Measurements from ENCODE around the gene MKLN1.
A peak's percentile ranks its signal among the peaks of the same experiment; 100 is the strongest.
"Not testable (repeated sequence)": the region's sequence is repeated elsewhere in the genome, so short reads cannot be mapped to it uniquely, and the experiment has no call there.

The MKLN1 gene

GRCh38 chr7:131503639-131504038, 176.0 kb downstream of the MKLN1 start:
- no peak for DNase-seq

GRCh38 chr7:131504157-131504899, 176.7 kb downstream of the MKLN1 start:
- no peak for DNase-seq

- DNase-seq, result not testable (repeated sequence)
Measured at GRCh38 chr7:131505037-131505620, 177.5 kb downstream of the MKLN1 start.

DNA sequence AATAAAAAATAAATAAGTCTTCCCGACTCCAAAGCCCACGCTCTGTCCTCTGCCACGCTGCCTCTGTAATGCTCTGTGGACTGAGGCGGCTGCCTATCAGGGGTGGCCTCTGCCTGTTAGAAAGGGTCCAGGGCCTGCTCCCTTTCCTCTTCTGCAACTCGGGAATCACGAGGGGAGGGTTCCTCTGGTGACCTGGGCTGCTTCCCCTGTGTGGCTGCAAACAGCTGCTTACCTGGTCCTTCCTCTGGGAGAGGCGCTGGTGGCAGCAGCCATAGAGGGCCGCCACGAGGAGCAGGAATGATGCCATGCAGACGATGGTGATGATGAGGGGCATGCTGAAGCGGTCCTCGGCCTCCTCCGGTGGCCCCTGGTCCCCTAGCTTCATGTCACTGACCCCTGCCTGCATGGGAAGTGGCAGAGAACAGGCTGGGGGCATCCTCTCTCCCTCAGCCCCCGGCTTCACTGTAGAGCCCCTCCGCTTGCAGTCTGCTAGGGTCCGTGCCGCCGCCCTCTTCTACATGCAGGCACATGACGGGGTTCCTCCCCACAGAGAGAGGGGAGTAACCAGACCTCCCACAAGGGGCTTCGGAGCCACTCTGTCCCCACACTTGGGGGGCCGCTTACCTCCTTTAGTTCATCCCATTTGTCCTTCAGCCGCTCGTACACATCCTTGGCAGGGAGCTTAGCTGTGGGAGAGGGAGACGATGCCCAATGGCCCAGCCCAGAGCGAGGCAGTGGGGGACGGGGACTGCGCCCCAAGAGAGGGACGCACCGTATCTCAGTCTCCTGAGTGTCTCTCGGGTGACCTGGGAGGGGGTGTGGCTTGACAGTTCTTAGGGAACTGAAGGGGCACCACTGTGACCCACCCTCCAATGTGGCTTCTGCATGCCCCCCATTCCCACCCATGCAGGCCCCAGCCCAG, 178.2 kb downstream of the MKLN1 start:
- no peak for DNase-seq

GRCh38 chr7:131506597-131506996, 178.9 kb downstream of the MKLN1 start:
- no peak for DNase-seq

GRCh38 chr7:131507592-131508331, 180.1 kb downstream of the MKLN1 start:
- DNase-seq, result peak; percentile 14

GRCh38 chr7:131508754-131509486, 181.2 kb downstream of the MKLN1 start:
- no peak for DNase-seq

- no peak for DNase-seq
Measured at GRCh38 chr7:131509781-131510180, 182.1 kb downstream of the MKLN1 start.

GRCh38 chr7:131511071-131511470, 183.4 kb downstream of the MKLN1 start:
- no peak for DNase-seq

- DNase-seq, result no peak
Measured at GRCh38 chr7:131511774-131512535, 184.3 kb downstream of the MKLN1 start.

DNA sequence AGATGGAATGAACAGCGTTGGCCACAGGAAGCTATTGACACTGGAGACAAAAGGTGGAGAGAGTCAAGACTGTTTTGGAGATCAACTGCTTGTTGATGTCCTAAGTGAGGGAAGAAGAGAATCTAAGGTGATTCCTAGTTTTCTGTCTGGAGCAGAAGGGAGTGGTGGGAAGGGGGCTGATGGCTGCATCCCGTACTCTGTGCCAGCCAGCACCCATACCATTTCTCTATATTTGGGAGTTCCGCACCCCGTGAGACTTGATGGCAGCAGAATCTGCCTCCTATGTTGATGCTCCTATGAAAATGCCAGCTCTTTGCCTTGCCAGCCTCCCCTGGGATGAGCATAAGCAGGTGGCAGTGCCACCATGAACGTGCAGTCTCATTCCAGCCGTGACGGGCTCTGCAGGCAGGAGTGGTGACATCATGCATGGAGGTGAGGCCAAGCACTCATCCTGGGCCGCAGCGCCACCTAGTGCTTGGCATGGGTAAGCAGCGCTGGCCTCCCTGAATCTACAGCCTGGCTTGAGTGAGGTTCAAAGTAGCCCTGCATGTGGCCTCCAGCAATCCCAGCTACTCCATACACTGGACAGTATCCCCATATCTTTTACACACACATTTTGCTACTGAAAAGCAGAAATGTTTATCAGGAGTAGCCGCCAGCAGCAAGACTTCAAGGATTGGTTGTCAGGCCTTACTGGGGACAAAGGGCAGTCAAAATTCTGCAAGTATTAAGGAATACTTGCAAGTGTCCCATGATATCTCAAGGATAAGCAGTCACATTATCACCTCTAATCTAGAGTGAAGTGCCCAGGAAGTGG, 185.8 kb downstream of the MKLN1 start:
- DNase-seq, result peak; percentile 71

DNA sequence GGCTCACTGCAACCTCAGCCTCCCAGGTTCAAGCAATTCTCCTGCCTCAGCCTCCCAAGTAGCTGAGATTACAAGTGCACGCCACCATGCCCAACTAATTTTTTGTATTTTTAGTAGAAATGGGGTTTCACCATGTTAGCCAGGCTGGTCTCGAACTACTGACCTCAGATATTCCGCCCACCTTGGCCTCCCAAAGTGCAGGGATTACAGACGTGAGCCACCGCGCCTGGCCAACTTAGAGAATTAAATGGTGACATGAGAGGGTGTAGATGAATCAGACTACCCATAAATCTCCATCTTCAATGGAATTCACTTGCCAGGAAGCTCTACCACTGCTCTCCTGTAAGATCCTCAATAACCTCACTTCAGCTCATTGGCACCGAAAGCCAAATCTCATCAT, 187.8 kb downstream of the MKLN1 start:
- DNase-seq, result not testable (repeated sequence)

DNA sequence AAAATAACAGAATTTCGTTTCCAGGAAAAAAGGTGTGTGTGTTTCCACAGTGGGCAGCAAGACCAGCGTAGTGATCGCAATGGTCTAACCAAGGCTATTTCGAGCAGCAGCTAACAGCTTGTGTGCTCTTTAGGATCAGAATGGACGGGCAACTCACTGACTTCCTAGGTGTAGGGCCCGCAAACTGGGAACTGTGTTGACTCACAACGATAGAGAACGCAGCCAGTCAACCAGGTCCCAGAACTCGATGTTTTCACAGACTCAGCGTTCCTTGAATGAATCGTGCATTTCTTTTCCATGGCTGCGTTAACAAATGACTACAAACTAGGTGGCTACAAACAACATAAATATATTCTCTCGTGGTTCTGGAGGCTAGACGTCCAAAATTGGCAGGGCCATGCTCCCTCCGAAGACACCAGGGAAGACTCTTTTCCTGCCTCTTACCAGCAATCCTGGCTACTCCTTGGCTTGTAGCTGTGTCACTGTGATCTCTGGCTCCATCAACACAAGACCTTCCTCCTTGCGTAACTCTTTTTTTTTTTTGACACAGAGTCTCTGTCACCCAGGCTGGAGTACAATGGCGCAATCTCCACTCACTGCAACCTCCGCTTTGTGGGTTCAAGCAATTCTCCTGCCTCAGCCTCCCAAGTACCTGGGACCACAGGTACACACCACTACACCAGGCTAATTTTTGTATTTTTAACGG, 189.7 kb downstream of the MKLN1 start:
- no peak for DNase-seq

- no peak for DNase-seq
Measured at GRCh38 chr7:131518626-131519025, 190.9 kb downstream of the MKLN1 start.

DNA sequence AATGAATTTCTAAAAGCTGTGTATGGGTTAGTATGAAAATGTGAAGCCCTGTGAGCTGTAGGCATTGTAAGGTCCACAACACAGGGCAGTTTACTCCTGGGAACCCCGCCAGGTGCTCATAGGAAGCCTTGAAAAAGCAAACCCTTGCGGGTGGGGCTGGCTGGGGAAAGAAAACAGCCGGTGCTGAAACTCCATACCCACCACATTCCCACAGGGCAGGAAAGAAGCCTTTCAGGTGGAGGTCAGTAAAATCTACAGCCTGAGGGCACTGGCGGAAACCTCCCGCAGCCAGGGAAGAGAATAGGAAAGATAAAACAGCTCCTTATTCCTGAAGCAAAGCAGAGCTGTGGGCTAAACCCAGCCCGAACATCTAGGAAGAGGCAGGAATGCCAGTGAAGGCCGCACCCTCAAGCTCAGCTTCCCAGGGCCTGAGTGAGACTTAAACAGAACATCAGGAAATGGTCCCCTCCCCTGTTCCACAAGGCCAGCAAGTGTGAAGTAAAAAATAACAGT, 194.0 kb downstream of the MKLN1 start:
- DNase-seq, result no peak

DNA sequence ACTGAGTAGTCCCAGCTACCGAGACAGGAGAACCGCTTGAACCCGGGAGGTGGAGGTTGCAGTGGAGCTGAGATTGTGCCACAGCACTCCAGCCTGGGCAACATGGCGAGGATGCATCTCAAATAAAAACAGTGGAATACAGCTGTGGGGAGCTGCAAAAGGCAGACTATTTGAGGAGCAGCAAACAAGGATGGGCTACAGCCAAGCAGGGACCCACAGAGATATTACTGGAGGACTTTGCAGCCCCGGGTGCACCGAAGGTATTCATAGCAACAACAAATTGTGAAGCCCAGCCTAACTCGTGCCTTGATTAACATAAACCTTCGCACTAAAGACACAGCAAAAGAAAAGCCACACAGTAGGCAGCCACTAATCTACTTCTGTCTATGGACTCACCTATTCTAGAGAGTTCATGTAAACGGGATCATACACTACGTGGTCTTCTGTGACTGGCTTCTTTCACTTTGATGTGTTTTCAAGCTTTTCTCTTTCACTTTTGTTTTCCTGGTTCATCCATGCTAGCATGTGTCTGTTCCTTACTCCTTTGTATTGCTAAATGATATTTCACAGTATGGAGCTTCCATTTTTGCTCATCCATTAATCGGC, 194.8 kb downstream of the MKLN1 start:
- DNase-seq, result no peak

GRCh38 chr7:131524115-131524514, 196.4 kb downstream of the MKLN1 start:
- no peak for DNase-seq

DNA sequence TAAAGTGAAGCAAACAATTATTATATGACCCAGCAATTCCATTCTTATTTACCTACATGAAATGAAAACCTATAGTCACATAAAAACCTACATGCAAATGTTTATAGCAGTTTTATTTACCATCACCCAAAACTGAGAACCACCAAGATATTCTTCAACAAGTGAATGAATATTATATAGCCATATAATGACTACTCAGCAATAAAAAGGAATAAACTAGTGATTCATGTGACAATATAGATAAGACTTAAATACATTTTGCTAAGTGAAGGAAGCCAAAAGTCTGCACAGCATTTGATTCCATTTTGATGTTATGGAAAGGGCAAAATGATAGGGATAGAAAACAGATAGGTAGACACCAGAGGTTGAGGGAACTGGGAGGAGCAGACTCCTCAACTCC, 197.0 kb downstream of the MKLN1 start:
- no peak for DNase-seq

- DNase-seq, result no peak
Measured at GRCh38 chr7:131525820-131526219, 198.1 kb downstream of the MKLN1 start.
